GM12878 (cell line): Measurements from ENCODE around the gene CPNE9. TPM values are rescaled to one million over a fixed set of nuclear protein-coding genes. Genes with fewer than 3 reads are reported as not detected.

Experiments
- ATAC-seq: fragments of 200-7000 bp; cut with Tn5 transposase; 3 replicates; pipeline ENCODE4 v1.9.1; 2020; ENCODE audit warnings: mild to moderate bottlenecking, moderate library complexity
- BruUV-seq: library from RNA; stranded (reverse); fragments of 400-500 nt; replicated peaks from 2 replicates; lab custom pipeline; 2021; lab: Mats Ljungman, UMichigan
- CTCF ChIA-PET: fragments of 300-600 bp; sonication (Branson Sonifier 250); formaldehyde crosslinking; extraction: SDS; loops from one replicate; lab custom pipeline; 2021; ENCODE audit warnings: inconsistent platforms; lab: Yijun Ruan, JAX
- POLR2A ChIA-PET: fragments of 350-600 bp; formaldehyde crosslinking; extraction: SDS; loops from one replicate; lab custom pipeline; 2021; ENCODE audit warnings: inconsistent platforms; lab: Charles Lee
- RAD21 ChIA-PET: fragments of 300-600 bp; sonication (Branson Sonifier 250); formaldehyde crosslinking; loops from one replicate; lab custom pipeline; 2023; ENCODE audit warnings: antibody characterized with exemption; ENCODE audit not compliant: unreplicated experiment; lab: Charles Lee
- SMC1A ChIA-PET: fragments of 300-600 bp; sonication (Branson Sonifier 250); formaldehyde crosslinking; loops from one replicate; lab custom pipeline; 2023; ENCODE audit not compliant: unreplicated experiment, uncharacterized antibody; lab: Charles Lee
- DNase-seq: peaks from one replicate; pipeline ENCODE4 v3.0.0-alpha.2; 2011; ENCODE audit warnings: low read depth, low spot score
- FAIRE-seq: peaks from 3 replicates; lab custom pipeline; 2011; peaks lifted over from hg19 to GRCh38; lab: Jason Lieb, UNC
- H2AFZ ChIP-seq: 2 replicates; pipeline ENCODE4 v1.6.0; 2011; ENCODE audit warnings: low read depth, low read length, control low read depth; ENCODE audit not compliant: control insufficient read depth
- H3K27ac ChIP-seq: 2 replicates; pipeline ENCODE4 v1.5.1; 2011; ENCODE audit warnings: control low read depth; ENCODE audit not compliant: control insufficient read depth, insufficient read depth
- H3K27me3 ChIP-seq, 2 experiments: replicated peaks in 1 of 2; 2 replicates each; pipeline versions ENCODE4 v1.6.0 to v1.6.1; 2011; ENCODE audit warnings: low read length in 1 of 2; ENCODE audit not compliant: control insufficient read depth in 2 of 2, insufficient read depth in 2 of 2
- H3K36me3 ChIP-seq, 2 experiments: 2 replicates each; pipeline ENCODE4 v1.5.1; 2011; ENCODE audit warnings: low read length in 1 of 2; ENCODE audit not compliant: control insufficient read depth in 2 of 2, insufficient read depth in 2 of 2
- H3K4me1 ChIP-seq: 2 replicates; pipeline ENCODE4 v1.6.1; 2011; ENCODE audit warnings: mild to moderate bottlenecking, low read length, moderate library complexity, mixed read lengths; ENCODE audit not compliant: control insufficient read depth, insufficient read depth
- H3K4me2 ChIP-seq: 2 replicates; pipeline ENCODE4 v1.6.0; 2011; ENCODE audit warnings: control low read depth; ENCODE audit not compliant: control insufficient read depth, insufficient read depth
- H3K4me3 ChIP-seq: fragments of 200-600 bp; sonication (generic); 2 replicates; pipeline ENCODE4 v1.5.1; 2016
- H3K79me2 ChIP-seq: 2 replicates; pipeline ENCODE4 v1.6.0; 2011; ENCODE audit warnings: low read length; ENCODE audit not compliant: control insufficient read depth, insufficient read depth
- H3K9ac ChIP-seq: 2 replicates; pipeline ENCODE4 v1.8.0; 2011; ENCODE audit warnings: low read length, control low read depth, mixed read lengths; ENCODE audit not compliant: control insufficient read depth, insufficient read depth
- H3K9me3 ChIP-seq: replicated peaks from 3 replicates; pipeline ENCODE4 v1.5.1; 2011; ENCODE audit warnings: mild to moderate bottlenecking, low read length; ENCODE audit not compliant: control insufficient read depth, insufficient read depth
- H4K20me1 ChIP-seq: 2 replicates; pipeline ENCODE4 v1.6.0; 2011; ENCODE audit not compliant: control insufficient read depth, insufficient read depth
- CHD1 ChIP-seq: IDR thresholded peaks from 2 replicates; pipeline ENCODE4 v1.6.1; 2012; ENCODE audit warnings: low read depth, low read length, improper control_type of control experiment
- ESRRA ChIP-seq: IDR thresholded peaks from 2 replicates; pipeline ENCODE4 v1.6.1; 2012; ENCODE audit warnings: mild to moderate bottlenecking, low read length, improper control_type of control experiment
- HDGF ChIP-seq: fragments of 450-650 bp; IDR thresholded peaks from 2 replicates; pipeline ENCODE4 v1.6.1; 2016; ENCODE audit warnings: antibody characterized with exemption
- HSF1 ChIP-seq: fragments of 150-350 bp; IDR thresholded peaks from 2 replicates; pipeline ENCODE4 v1.6.1; 2014; ENCODE audit warnings: mild to moderate bottlenecking, low read depth, low read length
- MEF2A ChIP-seq: IDR thresholded peaks from 2 replicates; pipeline ENCODE4 v1.6.1; 2011; ENCODE audit warnings: low read depth, mild to moderate bottlenecking, low read length, moderate library complexity; ENCODE audit not compliant: insufficient read depth
- MYB ChIP-seq: fragments of 150-350 bp; IDR thresholded peaks from 2 replicates; pipeline ENCODE4 v1.6.1; 2014; ENCODE audit warnings: mild to moderate bottlenecking, low read depth, low read length, borderline replicate concordance
- MYC ChIP-seq: IDR thresholded peaks from 2 replicates; pipeline ENCODE4 v1.6.1; 2011; ENCODE audit warnings: mild to moderate bottlenecking, low read length, moderate library complexity, inconsistent platforms; ENCODE audit not compliant: insufficient read depth, insufficient replicate concordance, insufficient read length, severe bottlenecking
- RAD21 ChIP-seq: IDR thresholded peaks from 2 replicates; pipeline ENCODE4 v1.6.1; 2011; ENCODE audit warnings: mild to moderate bottlenecking, low read depth, low read length, moderate library complexity; ENCODE audit not compliant: insufficient read depth
- SMAD1 ChIP-seq: fragments of 450-650 bp; IDR thresholded peaks from 2 replicates; pipeline ENCODE4 v1.6.1; 2018; ENCODE audit warnings: mild to moderate bottlenecking, low read depth; ENCODE audit not compliant: partially characterized antibody
- WGBS: methylation state at CpG from one replicate; pipeline ENCODE4 v1.1.6; 2016; ENCODE audit warnings: low lambda C conversion rate; ENCODE audit not compliant: insufficient replicate concordance, insufficient coverage; ENCODE audit errors: missing lambda C conversion rate; 5-methylcytosine and 5-hydroxymethylcytosine counted together
- in situ Hi-C: fragments of 300-500 bp; cut with MboI; formaldehyde crosslinking; loops from 9 replicates; pipeline ENCODE4 v1.14.3; 2018; ENCODE audit warnings: mixed read lengths
- intact Hi-C: fragments of 100-400 bp; cut with micrococcal nuclease; formaldehyde crosslinking; loops from one replicate; pipeline ENCODE4 v1.14.2; 2022; ENCODE audit not compliant: unreplicated experiment
- polyA plus RNA-seq, 11 experiments: library from polyadenylated mRNA; depleted of rRNA in 4 of 11; unstranded in 6 of 11; stranded (reverse) in 5 of 11; fragments of >200 nt; fragmentation: Nextera tagmentation in 4 of 11; fragmentation: Illumina TruSeq in 1 of 11; extraction: Ambion mirVana in 4 of 11; extraction: Trizol in 1 of 11; gene quantifications; 1 replicate in 1 of 11; 2 replicates in 10 of 11; pipeline versions ENCODE4 v1.2.1 to v1.2.3, GENCODE V29; 2011 to 2016; ENCODE audit warnings: inconsistent platforms in 2 of 11, missing spikeins in 2 of 11, low read depth in 1 of 11
- total RNA-seq, 4 experiments: library from RNA; depleted of rRNA in 3 of 4; stranded (reverse); fragments of >200 nt in 3 of 4; fragmentation: Illumina TruSeq in 1 of 4; extraction: Trizol in 1 of 4; gene quantifications; 2 replicates each; pipeline versions ENCODE4 v1.2.1 to v1.2.3, GENCODE V29; 2013 to 2021
- TF ChIP-seq, protein P1 (sequence below): fragments of 450-650 bp; IDR thresholded peaks from 2 replicates; pipeline ENCODE4 v1.6.1; 2016; ENCODE audit warnings: mild to moderate bottlenecking

The CPNE9 gene
- total and polyA plus RNA-seq, 10 of the 15 experiments (the other 5 are each of a cell fraction or from before 2014, with no cell fraction given): 0.02 to 0.12 (median 0.05) TPM; not detected in 7

GRCh38 chr3:9750556-9751411 lies 47.2 kb downstream of the CPNE9 start:
- TF ChIP-seq CHD1: no peak
- no peak for TF ChIP-seq MEF2A
- no peak for TF ChIP-seq SMAD1
- TF ChIP-seq, protein P1, sequence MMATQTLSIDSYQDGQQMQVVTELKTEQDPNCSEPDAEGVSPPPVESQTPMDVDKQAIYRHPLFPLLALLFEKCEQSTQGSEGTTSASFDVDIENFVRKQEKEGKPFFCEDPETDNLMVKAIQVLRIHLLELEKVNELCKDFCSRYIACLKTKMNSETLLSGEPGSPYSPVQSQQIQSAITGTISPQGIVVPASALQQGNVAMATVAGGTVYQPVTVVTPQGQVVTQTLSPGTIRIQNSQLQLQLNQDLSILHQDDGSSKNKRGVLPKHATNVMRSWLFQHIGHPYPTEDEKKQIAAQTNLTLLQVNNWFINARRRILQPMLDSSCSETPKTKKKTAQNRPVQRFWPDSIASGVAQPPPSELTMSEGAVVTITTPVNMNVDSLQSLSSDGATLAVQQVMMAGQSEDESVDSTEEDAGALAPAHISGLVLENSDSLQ: no peak
- no peak for TF ChIP-seq HDGF
- TF ChIP-seq HSF1: no peak
- TF ChIP-seq MYC: no peak
- TF ChIP-seq MYB: no peak
- no peak for TF ChIP-seq RAD21
- no peak for TF ChIP-seq ESRRA
- TF ChIP-seq, all 136 proteins: peak for 0
- POLR2A ChIA-PET: interaction anchor here (1.2 to 2.9 kb wide), 6 partner anchors 28 to 140 kb away, joined by 3 to 20 read pairs (median 4); partner anchors contain the start of genes ARPC4, JAGN1 and TADA3
- Histone ChIP-seq H3K4me3 (peak overlapping the region; percentile 88), H3K79me2 (peaks cover 15% of the 10 kb centered on the region), H3K4me1 (peaks cover 21% of the 10 kb centered on the region), H3K4me2 (peak overlapping the region; percentile 70), H3K27ac (peak overlapping the region; percentile 82), H3K27me3 (no peaks in the 10 kb centered on the region), H3K36me3 (peaks cover 10 to 15% of the 10 kb centered on the region in 2 experiments; a peak in 3 of 4 replicates), H3K9ac (peak overlapping the region; percentile 86), H2AFZ (peak overlapping the region; percentile 99), H4K20me1 (no peaks in the 10 kb centered on the region), H3K9me3 (no peaks in the 10 kb centered on the region)
- peak; percentile 75 for FAIRE-seq
- RAD21 ChIA-PET: interaction anchor here (0.6 to 3.1 kb wide), 6 partner anchors 15 to 182 kb away, joined by 3 to 11 read pairs (median 6); partner anchors contain the start of genes ARPC4, BRPF1 and TADA3
- SMC1A ChIA-PET: interaction anchor here (0.9 to 2.6 kb wide), 2 partner anchors 19 to 24 kb away, joined by 3 to 16 read pairs; partner anchors contain the start of gene BRPF1
- no peak for DNase-seq
- BruUV-seq: no TSS peak
- CTCF ChIA-PET: interaction anchor here (0.5 to 3.2 kb wide), 3 partner anchors 18 to 48 kb away, joined by 3 to 24 read pairs (median 4); partner anchors contain the start of genes ARPC4, BRPF1 and TADA3
- intact Hi-C loops: loop anchor here (1.0 kb wide), 1 partner anchor 42 kb away; the partner anchor contains the start of gene TADA3
- under 1% methylated on average over 17 of the region's 17 CpGs for WGBS
- ATAC-seq: peak; percentile 35
- in situ Hi-C loops: no loop called here
